OCI-LY7 (cell line): Measurements from ENCODE around the gene SLC6A19.

ENCODE experiments used
- CTCF ChIP-seq: fragments of 200-600 bp; sonication (generic); conservative IDR thresholded peaks from 2 replicates; pipeline ENCODE4 v1.5.1; 2014; ENCODE audit warnings: mild to moderate bottlenecking, antibody characterized with exemption, low read length, moderate library complexity, mixed read lengths
- EZH2phosphoT487 ChIP-seq: fragments of 200-600 bp; sonication (generic); IDR thresholded peaks from 2 replicates; pipeline ENCODE4 v1.6.1; 2018; ENCODE audit warnings: low read depth, borderline replicate concordance, mild to moderate bottlenecking, mixed run types, antibody characterized with exemption, low read length, moderate library complexity, mixed read lengths

- no peak for TF ChIP-seq CTCF
- no peak for TF ChIP-seq EZH2phosphoT487
These were observed 16.3 kb upstream of the SLC6A19 start for GRCh38 chr5:1185038-1185627.
